Peyer's patch (tissue), 4 donors: ENCODE data around the gene PCBP3.

Source experiments
- CTCF ChIP-seq, 6 experiments: fragments of 450-650 bp in 4 of 6; fragments of 200-600 bp in 2 of 6; sonication (generic) in 1 of 6; IDR thresholded peaks; one replicate each; pipeline ENCODE4 v1.5.1; 2017 to 2019; ENCODE audit warnings: antibody characterized with exemption in 6 of 6, mild to moderate bottlenecking in 3 of 6, moderate library complexity in 1 of 6
- POLR2A ChIP-seq, 2 donors: fragments of 450-650 bp; IDR thresholded peaks; one replicate each; pipeline ENCODE4 v1.5.1; 2017; ENCODE audit warnings: antibody characterized with exemption in 2 of 2, mild to moderate bottlenecking in 2 of 2, moderate library complexity in 2 of 2

GRCh38 chr21:45834821-45835293 lies 191.3 kb downstream of the PCBP3 start:
- TF ChIP-seq CTCF (IDR thresholded peaks at IDR 0.05) (no peak), POLR2A (IDR thresholded peaks at IDR 0.05) (no peak)
